Kidney epithelial cell (primary cell): Measurements from ENCODE around the gene SRL. TPM values are rescaled to one million over a fixed set of nuclear protein-coding genes. Genes with fewer than 3 reads are reported as not detected.

Experiments
- DNase-seq: peaks from one replicate; pipeline ENCODE4 v3.0.0-alpha.2; 2010; ENCODE audit warnings: low read depth
- H3K27me3 ChIP-seq: 2 replicates; pipeline ENCODE4 v1.6.0; 2011; ENCODE audit warnings: low read length; ENCODE audit not compliant: control insufficient read depth, insufficient read depth
- H3K36me3 ChIP-seq: 2 replicates; pipeline ENCODE4 v1.5.1; 2011; ENCODE audit warnings: low read length; ENCODE audit not compliant: control insufficient read depth, insufficient read depth
- H3K4me3 ChIP-seq: 2 replicates; pipeline ENCODE4 v1.5.1; 2011; ENCODE audit warnings: low read depth, mild to moderate bottlenecking, control low read depth, low read length
- CTCF ChIP-seq: IDR thresholded peaks from 2 replicates; pipeline ENCODE4 v1.5.1; 2011; ENCODE audit warnings: mild to moderate bottlenecking, moderate library complexity, low read length, control low read depth, inconsistent platforms; ENCODE audit not compliant: insufficient read depth, poor library complexity, severe bottlenecking
- total RNA-seq: library from RNA; depleted of rRNA; stranded (reverse); fragments of >200 nt; gene quantifications from 2 replicates; pipeline ENCODE4 v1.2.3, GENCODE V29; 2015

The SRL gene
- total RNA-seq, 1 donor from 2014 or later: not detected

- H3K4me3 ChIP-seq: peak overlapping the region; percentile 62
- peak; percentile 65 for DNase-seq
- no peaks in the 10 kb centered on the region for H3K27me3 ChIP-seq
- H3K36me3 ChIP-seq: no peaks in the 10 kb centered on the region
- no peak for TF ChIP-seq CTCF
Observed at GRCh38 chr16:4183237-4184037, 58.4 kb downstream of the SRL start.

GRCh38 chr16:4182581-4183236 is 59.2 kb downstream of the SRL start:
- TF ChIP-seq CTCF: no peak
- Histone ChIP-seq H3K36me3 (no peaks in the 10 kb centered on the region), H3K4me3 (peak overlapping the region; percentile 62), H3K27me3 (no peaks in the 10 kb centered on the region)
- no peak for DNase-seq

- no peak overlapping the region for H3K4me3 ChIP-seq
- no peaks in the 10 kb centered on the region for H3K27me3 ChIP-seq
- no peak for DNase-seq
- no peaks in the 10 kb centered on the region for H3K36me3 ChIP-seq
- TF ChIP-seq CTCF: no peak
Observed at GRCh38 chr16:4180511-4180910, 61.4 kb downstream of the SRL start.

- Histone ChIP-seq H3K27me3 (no peaks in the 10 kb centered on the region), H3K36me3 (no peaks in the 10 kb centered on the region), H3K4me3 (no peak overlapping the region)
- TF ChIP-seq CTCF: no peak
- DNase-seq: no peak
Observed at GRCh38 chr16:4179763-4180260, 62.1 kb downstream of the SRL start.

GRCh38 chr16:4179020-4179419 is 62.9 kb downstream of the SRL start:
- Histone ChIP-seq H3K4me3 (no peak overlapping the region), H3K36me3 (no peaks in the 10 kb centered on the region), H3K27me3 (no peaks in the 10 kb centered on the region)
- no peak for TF ChIP-seq CTCF
- no peak for DNase-seq
